Esophagus muscularis mucosa (tissue), 4 donors: ENCODE results near the gene KRTDAP. TPM values are rescaled to one million over a fixed set of nuclear protein-coding genes. Genes with fewer than 3 reads are reported as not detected.

Experiments
- DNase-seq: peaks from one replicate; pipeline ENCODE4 v3.0.0-alpha.2; 2017; ENCODE audit errors: extremely low spot score
- H3K27ac ChIP-seq, 4 donors: fragments of 200-600 bp; sonication (generic); replicated peaks in 1 of 4; 1 replicate in 3 of 4; 2 replicates in 1 of 4; pipeline ENCODE4 v1.5.1; 2016 to 2019; ENCODE audit warnings: mild to moderate bottlenecking in 1 of 4
- H3K27me3 ChIP-seq, 4 donors: fragments of 200-600 bp; sonication (generic); one replicate each; pipeline versions ENCODE4 v1.5.1 to v1.6.0; 2016 to 2019
- H3K36me3 ChIP-seq, 4 donors: fragments of 200-600 bp; sonication (generic); one replicate each; pipeline ENCODE4 v1.5.1; 2016 to 2019
- H3K4me1 ChIP-seq, 4 donors: fragments of 200-600 bp; sonication (generic); one replicate each; pipeline ENCODE4 v1.5.1; 2016 to 2019
- H3K4me3 ChIP-seq, 4 donors: fragments of 200-600 bp; sonication (generic); 1 replicate in 2 of 4; 2 replicates in 2 of 4; pipeline ENCODE4 v1.5.1; 2016 to 2019; ENCODE audit warnings: mild to moderate bottlenecking in 4 of 4, moderate library complexity in 1 of 4
- H3K9me3 ChIP-seq, 4 donors: fragments of 200-600 bp; sonication (generic); 1 replicate in 3 of 4; 2 replicates in 1 of 4; pipeline ENCODE4 v1.5.1; 2016 to 2019
- EP300 ChIP-seq: sonication (generic); formaldehyde crosslinking; IDR thresholded peaks from one replicate; pipeline ENCODE4 v1.6.1; 2017; ENCODE audit warnings: antibody characterized with exemption
- POLR2A ChIP-seq: fragments of 450-650 bp; IDR thresholded peaks from one replicate; pipeline ENCODE4 v1.6.1; 2017; ENCODE audit warnings: antibody characterized with exemption, moderate library complexity, mild to moderate bottlenecking, low read depth
- POLR2AphosphoS5 ChIP-seq, 2 donors: sonication (generic); formaldehyde crosslinking; IDR thresholded peaks; one replicate each; pipeline ENCODE4 v1.6.1; 2017; ENCODE audit warnings: antibody characterized with exemption in 2 of 2
- WGBS: methylation state at CpG from one replicate; pipeline ENCODE4 v1.1.5; 2018; 5-methylcytosine and 5-hydroxymethylcytosine counted together
- intact Hi-C: fragments of 100-400 bp; cut with DNase I; formaldehyde crosslinking; loops from one replicate; pipeline ENCODE4 v1.15.1; 2023
- total RNA-seq, 4 donors: library from RNA; depleted of rRNA; stranded (reverse); fragments of >200 nt; gene quantifications; one replicate each; pipeline versions ENCODE4 v1.1.0 to v1.2.1, GENCODE V29; 2016
- TF ChIP-seq, protein P1 (sequence below), 3 experiments: fragments of 200-600 bp in 2 of 3; fragments of 450-650 bp in 1 of 3; sonication (generic) in 2 of 3; IDR thresholded peaks; one replicate each; pipeline ENCODE4 v1.5.1; 2017 to 2019; ENCODE audit warnings: antibody characterized with exemption in 3 of 3, mild to moderate bottlenecking in 2 of 3, moderate library complexity in 1 of 3

KRTDAP gene
- total RNA-seq, 4 donors from 2014 or later = not detected

DNA sequence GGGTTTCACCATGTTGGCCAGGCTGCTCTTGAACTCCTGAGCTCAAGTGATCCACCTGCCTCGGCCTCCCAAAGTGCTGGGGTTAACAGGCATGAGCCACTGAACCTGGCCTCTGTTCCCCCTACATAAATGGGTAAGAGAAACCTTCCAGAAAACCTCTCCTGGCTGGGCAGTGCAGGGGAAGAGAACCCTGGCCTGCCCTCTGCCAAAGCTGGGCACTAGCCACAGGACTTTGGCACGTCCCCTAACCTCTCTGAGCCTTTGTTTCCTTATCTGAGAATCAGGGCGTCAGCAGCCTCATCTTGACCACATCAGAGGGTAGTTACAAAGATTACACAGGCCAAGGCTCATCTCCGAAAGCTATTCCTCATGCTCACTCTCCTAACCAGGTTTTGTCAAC lies 35.6 kb upstream of the KRTDAP start:
- no peak for DNase-seq
- H3K9me3 ChIP-seq = no peaks in the 10 kb centered on the region
- peaks cover 0 to 92% (median 3%) of the 10 kb centered on the region in 4 donors for H3K27me3 ChIP-seq
- no peak overlapping the region for H3K4me3 ChIP-seq
- H3K36me3 ChIP-seq = no peaks in the 10 kb centered on the region
- no peak overlapping the region for H3K27ac ChIP-seq
- intact Hi-C loops = no loop called here
- 77% methylated on average over 3 of the region's 4 CpGs for WGBS
- TF ChIP-seq EP300 (no peak), POLR2A (no peak), POLR2AphosphoS5 (IDR thresholded peaks at IDR 0.05) (no peak)
- TF ChIP-seq, protein P1, sequence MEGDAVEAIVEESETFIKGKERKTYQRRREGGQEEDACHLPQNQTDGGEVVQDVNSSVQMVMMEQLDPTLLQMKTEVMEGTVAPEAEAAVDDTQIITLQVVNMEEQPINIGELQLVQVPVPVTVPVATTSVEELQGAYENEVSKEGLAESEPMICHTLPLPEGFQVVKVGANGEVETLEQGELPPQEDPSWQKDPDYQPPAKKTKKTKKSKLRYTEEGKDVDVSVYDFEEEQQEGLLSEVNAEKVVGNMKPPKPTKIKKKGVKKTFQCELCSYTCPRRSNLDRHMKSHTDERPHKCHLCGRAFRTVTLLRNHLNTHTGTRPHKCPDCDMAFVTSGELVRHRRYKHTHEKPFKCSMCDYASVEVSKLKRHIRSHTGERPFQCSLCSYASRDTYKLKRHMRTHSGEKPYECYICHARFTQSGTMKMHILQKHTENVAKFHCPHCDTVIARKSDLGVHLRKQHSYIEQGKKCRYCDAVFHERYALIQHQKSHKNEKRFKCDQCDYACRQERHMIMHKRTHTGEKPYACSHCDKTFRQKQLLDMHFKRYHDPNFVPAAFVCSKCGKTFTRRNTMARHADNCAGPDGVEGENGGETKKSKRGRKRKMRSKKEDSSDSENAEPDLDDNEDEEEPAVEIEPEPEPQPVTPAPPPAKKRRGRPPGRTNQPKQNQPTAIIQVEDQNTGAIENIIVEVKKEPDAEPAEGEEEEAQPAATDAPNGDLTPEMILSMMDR (IDR thresholded peaks at IDR 0.05) = no peak
- H3K4me1 ChIP-seq = no peaks in the 10 kb centered on the region

DNA sequence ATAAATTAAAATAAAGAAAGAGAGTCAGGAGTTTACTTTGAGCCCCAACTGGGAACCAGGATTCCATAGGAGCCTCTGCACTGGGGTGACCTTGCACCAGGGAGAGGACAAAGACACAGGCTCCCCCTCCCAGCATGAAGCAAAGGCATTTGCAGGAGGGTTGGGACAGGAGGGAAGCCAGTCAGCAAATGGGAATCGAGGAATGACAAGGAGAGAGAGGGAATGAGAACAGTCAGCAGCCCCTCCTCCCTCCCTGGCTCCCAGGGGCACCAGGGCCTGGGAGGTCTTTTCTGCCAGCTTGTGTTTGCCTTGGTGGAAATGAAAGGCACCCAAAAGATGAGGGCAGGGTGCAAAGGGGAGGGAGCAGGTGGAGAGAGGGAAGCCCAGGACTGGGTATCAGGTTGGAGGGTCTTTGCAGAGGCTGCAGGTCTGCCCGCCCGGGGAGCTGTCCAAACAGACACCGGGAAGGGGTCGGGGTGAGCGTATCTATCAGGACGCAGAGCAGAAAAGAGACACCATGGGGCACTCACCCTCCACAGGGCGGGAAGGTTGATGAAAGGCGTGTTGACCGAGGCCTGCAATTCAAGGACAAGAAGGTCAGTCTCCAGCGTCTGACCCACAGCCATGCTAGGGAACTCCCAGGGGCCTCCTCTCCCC lies 34.0 kb upstream of the KRTDAP start:
- DNase-seq = no peak
- TF ChIP-seq, protein P1 (IDR thresholded peaks at IDR 0.05) = no peak
- TF ChIP-seq POLR2AphosphoS5 (IDR thresholded peaks at IDR 0.05) = no peak
- no peak for TF ChIP-seq EP300
- no peak for TF ChIP-seq POLR2A
- intact Hi-C loops = no loop called here
- peaks cover 0 to 76% (median 3%) of the 10 kb centered on the region in 4 donors for H3K27me3 ChIP-seq
- H3K36me3 ChIP-seq = no peaks in the 10 kb centered on the region
- H3K4me3 ChIP-seq = no peak overlapping the region
- WGBS = 23% methylated on average over 7 of the region's 11 CpGs
- H3K27ac ChIP-seq = no peak overlapping the region
- H3K9me3 ChIP-seq = no peaks in the 10 kb centered on the region
- no peaks in the 10 kb centered on the region for H3K4me1 ChIP-seq

DNA sequence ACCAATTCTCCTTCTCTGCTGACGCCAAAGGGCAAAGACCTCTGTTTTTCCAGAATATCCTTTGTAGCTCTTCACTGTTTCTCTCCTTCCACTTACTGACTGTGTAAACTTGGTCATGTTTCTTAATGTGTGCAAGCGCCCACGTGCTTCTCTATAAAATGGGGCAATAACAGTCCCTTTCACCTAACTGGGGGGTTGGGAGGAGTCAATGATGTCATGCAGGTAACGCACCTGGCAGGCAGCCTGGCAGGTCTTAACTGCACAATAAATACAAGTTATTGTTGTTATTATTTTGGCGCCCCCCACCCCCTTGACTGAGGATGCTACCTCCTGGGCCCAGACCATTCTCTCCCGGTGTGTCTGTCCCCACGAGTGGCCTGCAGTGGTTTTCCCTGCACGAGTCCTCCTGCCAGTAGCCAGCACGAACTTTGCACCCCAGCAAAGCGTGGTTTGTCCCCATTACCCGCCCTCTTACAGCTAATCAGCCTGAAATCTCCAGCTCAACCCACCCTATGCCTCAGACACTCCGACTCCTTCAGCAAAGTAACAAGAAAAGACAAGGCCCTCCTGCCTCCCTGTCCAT lies 32.6 kb upstream of the KRTDAP start:
- no peaks in the 10 kb centered on the region for H3K36me3 ChIP-seq
- TF ChIP-seq POLR2AphosphoS5 (IDR thresholded peaks at IDR 0.05) (no peak), EP300 (no peak), POLR2A (no peak)
- TF ChIP-seq, protein P1 (IDR thresholded peaks at IDR 0.05) = no peak
- WGBS = 80% methylated on average over 12 of the region's 12 CpGs
- intact Hi-C loops = no loop called here
- H3K27me3 ChIP-seq = peaks cover 0 to 62% (median 0%) of the 10 kb centered on the region in 4 donors
- H3K4me1 ChIP-seq = no peaks in the 10 kb centered on the region
- H3K27ac ChIP-seq = no peak overlapping the region
- no peaks in the 10 kb centered on the region for H3K9me3 ChIP-seq
- DNase-seq = no peak
- no peak overlapping the region for H3K4me3 ChIP-seq

DNA sequence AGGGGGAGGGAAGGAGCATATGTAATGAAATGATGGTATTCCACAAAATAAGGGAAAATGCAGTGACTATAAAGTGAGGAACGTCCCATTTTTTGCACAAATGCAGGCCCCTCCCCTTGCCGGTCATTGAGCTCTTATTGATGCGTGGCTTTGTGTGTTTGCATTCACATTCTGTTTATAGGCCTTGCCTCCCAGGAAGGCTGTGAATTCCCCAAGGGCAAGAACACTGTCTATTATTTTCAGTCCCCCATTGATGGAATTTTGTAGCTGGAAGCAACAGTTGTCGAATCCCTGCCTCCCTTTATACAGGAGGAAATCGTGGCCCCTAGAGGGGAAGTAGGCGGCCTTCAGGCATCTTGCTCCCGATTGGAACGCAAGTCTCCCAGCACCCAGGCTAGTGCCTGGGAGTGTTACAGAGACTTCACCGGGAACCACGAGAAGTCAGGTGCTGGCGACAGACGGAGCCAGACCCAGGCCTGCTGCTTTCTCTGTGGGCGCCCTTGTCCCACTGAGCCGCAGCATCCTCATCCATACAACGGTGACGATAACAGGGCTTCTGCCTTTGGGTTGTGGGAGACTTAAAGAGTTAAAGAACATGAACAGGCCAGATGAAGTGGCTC lies 31.0 kb upstream of the KRTDAP start:
- TF ChIP-seq, protein P1 (IDR thresholded peaks at IDR 0.05) = no peak
- TF ChIP-seq POLR2AphosphoS5 (IDR thresholded peaks at IDR 0.05) (no peak), POLR2A (no peak), EP300 (no peak)
- H3K27me3 ChIP-seq = peaks cover 0 to 46% (median 0%) of the 10 kb centered on the region in 4 donors
- WGBS = 61% methylated on average over 16 of the region's 16 CpGs
- no peak overlapping the region for H3K4me3 ChIP-seq
- no peaks in the 10 kb centered on the region for H3K4me1 ChIP-seq
- no peak for DNase-seq
- intact Hi-C loops = no loop called here
- no peaks in the 10 kb centered on the region for H3K9me3 ChIP-seq
- H3K27ac ChIP-seq = no peak overlapping the region
- no peaks in the 10 kb centered on the region for H3K36me3 ChIP-seq
